Measurements from ENCODE around the gene RNU7-1. TPM values are rescaled to one million over a fixed set of nuclear protein-coding genes. Genes with fewer than 3 reads are reported as not detected.

Gene RNU7-1
- total RNA-seq, 2 donors from 2014 or later: not detected

DNA sequence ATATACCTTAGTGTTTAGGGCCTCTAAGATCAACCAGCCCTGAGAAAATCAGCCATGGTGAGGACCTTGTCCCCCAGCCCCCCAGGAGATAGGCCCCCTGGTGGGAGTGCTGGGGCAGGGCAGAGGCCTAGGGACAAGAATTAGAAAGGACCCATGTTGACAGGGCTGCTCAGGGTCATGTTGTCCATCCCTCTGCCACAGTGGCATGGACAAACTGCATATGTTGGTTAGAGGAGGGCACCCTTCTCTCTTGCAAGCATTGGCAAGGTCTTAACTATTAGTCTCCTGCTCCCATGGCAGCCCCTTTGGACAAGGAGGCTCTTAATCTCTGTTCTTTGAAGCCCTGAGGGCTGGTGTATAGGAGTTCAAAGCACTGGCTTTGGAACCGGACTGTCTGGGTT, 6.8 kb downstream of the RNU7-1 start:
- ATAC-seq: no peak
- intact Hi-C loops (cut with DNase I): no loop called here
- DNase-seq: no peak

DNA sequence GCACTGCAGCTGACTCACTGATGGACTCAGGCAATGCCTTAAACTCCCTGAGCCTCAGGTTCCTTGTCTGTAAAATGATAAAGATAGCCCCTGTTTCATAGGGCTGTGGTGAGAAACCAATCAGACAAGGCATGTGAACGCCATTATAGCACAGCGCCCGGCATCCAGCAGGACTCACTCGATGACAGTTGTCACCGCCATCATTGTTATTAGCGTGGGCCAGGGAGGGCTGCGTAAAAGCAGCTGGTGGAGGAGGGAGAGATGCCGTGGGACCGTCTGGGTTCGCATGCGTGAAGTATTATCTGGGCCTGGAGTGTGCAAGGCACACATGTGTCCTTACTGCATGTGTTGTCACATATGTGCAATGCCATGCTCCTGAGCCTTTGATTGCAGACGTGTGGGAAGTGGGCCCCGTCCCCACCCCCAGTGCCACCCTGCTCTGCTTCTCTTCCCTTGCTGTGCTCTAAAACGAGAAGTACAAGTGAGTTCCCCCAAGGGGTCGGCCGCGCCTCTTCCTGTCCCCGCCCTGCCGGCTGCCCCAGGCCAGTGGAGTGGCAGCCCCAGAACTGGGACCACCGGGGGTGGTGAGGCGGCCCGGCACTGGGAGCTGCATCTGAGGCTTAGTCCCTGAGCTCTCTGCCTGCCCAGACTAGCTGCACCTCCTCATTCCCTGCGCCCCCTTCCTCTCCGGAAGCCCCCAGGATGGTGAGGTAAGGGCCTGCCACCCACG, 7.4 kb downstream of the RNU7-1 start, which contains the start of gene PTPN6:
TSS of gene PTPN6 (plus strand) at position 546 of the 730 bp plus-strand sequence. CDS start at position 703, 157 bp downstream.
- intact Hi-C loops (cut with DNase I): no loop called here
- peak; percentile 22 to 27 for ATAC-seq

DNA sequence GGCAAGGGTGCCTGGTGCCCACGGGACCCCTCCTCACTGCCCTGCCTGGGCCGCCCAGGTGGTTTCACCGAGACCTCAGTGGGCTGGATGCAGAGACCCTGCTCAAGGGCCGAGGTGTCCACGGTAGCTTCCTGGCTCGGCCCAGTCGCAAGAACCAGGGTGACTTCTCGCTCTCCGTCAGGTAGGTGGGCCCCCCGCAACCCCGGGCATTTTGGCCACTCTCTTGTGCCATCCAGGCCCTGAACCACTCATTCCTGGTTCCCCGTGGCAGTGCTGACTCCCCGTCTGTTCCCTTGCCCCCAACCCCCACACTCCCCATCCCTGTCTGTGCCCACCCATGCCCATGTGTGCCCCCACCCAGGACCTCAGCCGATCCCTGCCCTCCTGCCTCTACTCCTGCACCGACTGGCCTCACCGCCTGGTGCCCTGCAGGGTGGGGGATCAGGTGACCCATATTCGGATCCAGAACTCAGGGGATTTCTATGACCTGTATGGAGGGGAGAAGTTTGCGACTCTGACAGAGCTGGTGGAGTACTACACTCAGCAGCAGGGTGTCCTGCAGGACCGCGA, 8.0 kb downstream of the RNU7-1 start:
- intact Hi-C loops (cut with DNase I): no loop called here
- no peak for DNase-seq
- no peak for ATAC-seq

More for the DNA sequence above, 7.4 kb downstream of the RNU7-1 start, which contains the start of gene PTPN6:
- peak; percentile 57 for DNase-seq

DNA sequence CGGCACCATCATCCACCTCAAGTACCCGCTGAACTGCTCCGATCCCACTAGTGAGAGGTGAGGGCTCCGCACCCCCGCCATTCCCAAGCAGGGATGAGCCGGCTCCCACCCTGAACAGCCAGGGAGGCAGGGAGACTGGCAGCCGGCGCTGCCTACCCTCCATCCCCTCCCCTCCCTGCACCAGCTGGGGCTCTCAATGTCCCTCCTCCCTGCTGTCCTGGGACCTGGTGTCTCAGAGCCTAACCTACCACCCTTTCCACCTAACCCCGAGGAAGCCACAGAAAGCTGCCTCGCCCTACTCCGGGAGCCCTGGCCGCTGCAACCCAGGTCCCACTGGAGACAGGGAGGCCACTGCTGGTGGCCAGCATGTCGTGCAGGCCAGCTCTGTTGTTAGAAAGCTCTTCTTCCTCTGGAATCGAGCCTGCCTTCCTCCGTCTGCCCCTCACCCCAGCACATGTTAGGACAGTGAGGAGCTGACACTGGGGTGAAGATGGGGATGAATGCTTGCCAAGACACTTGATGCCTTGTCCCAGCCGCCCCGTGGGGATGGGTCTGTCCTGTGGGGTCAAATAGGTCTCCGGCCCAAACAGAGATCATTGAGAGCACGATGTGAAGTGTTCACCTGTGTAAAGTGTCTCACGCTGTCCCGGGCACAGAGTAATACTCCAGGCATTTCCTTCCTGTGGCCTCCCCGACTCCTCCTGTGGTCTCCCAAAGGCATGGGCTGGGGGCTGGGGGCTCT, 8.7 kb downstream of the RNU7-1 start:
- ATAC-seq: no peak
- no peak for DNase-seq
- intact Hi-C loops (cut with DNase I): no loop called here

DNA sequence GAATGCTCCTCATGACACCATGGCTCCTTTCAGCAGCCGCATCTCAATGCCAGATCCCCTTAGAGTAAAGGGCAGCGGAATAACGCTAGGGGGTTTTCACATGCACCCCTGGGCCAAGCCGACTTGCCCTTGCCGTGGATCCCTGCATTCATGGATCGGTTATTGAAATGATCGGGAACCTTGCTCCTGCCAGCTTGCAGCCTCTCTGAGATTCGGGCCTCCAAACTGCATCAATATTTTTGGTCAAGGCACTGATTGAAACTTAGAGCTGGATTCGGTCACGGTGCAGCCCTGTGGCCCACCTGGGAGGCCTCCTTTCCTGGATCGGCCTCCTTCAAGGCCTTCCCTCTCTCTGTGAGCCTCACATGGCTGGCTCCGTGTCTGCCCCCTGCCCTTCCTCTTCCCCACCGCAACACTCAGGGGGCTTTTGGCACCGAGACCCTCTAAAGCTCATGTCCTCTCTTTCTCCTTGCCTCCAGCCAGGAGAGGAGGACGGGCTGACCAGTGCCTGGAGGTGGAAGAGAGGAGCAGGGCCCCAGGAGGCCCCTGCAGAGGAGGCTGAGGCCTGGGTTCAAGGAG, 9.3 kb downstream of the RNU7-1 start:
- no peak for ATAC-seq

DNA sequence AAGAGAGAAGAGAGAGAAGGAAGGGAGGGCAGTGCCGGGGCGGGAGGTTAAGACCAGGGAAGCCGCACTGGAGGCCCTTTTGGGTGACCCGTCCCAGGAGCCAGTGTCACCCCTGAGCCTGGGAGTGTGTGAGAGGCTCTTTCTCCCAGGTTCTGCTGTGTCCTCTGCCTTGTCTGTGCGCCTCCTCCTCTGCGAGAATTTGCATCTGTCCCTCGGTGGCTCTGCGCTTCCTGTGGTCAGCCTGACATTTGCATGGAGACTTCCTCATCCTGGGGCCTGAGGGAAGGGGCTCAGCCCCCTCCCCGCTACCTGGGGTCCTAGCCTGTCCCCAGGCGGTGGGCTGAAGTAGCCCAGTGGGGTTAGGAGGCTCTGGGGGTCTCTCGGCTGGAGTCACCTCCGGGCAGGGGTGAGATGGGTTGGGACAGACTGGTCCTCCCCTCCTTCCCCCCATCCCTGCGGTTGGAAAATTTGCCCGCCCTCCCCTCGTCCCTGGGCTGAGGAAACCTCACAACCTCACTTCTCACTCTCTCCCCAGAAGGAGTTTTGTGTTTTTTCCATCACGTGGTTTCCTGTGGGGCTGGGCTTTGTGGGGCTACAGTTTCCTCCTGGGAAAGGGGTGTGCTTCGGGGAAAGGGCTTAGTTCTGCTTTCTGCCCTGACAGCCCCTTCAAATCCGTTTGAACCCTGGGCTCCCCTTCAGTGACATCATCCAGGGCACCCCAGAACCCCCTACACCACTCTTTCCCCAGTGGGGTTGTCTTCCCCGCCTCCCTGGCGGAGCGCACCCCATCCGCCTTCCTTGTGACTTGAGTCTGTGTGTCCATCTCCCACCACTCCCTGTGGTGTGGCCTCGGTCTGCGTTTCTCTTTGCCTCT, 10.1 kb downstream of the RNU7-1 start:
- intact Hi-C loops (cut with DNase I): no loop called here
- DNase-seq (peak; percentile 53), ATAC-seq (peak; percentile 54 to 63)

More for the DNA sequence above, 9.3 kb downstream of the RNU7-1 start:
- DNase-seq: no peak
- intact Hi-C loops (cut with DNase I): no loop called here

DNA sequence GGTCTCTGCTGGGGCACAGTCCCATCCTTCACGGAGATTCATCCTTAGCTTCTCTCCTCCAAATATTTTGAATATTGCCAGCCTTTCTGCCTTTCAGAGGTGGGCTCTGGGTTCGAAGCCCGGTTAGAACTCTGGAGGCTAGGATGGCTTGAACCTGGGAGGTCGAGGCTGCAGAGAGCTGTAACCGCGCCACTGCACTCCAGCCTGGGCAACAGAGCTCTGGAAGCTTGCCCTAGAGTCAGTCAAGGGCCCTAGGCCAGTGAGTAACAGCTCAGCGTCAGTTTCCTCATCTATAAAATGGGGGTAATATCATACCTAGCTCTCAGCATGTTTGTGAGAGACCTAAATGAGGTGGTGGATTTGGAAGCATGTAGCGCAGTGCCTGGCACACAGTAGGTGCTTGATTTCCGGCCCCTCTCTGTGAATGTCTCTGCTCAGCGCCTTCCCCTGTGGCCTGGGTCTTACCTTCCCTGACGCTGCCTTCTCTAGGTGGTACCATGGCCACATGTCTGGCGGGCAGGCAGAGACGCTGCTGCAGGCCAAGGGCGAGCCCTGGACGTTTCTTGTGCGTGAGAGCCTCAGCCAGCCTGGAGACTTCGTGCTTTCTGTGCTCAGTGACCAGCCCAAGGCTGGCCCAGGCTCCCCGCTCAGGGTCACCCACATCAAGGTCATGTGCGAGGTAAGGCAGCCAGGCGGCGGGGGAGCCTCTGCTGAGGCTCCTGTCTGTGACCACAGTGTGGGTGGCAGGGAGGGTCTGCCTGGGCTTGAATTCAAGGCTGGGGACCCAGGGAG, 10.9 kb downstream of the RNU7-1 start:
- ATAC-seq: no peak
- intact Hi-C loops (cut with DNase I): no loop called here
- DNase-seq: no peak

DNA sequence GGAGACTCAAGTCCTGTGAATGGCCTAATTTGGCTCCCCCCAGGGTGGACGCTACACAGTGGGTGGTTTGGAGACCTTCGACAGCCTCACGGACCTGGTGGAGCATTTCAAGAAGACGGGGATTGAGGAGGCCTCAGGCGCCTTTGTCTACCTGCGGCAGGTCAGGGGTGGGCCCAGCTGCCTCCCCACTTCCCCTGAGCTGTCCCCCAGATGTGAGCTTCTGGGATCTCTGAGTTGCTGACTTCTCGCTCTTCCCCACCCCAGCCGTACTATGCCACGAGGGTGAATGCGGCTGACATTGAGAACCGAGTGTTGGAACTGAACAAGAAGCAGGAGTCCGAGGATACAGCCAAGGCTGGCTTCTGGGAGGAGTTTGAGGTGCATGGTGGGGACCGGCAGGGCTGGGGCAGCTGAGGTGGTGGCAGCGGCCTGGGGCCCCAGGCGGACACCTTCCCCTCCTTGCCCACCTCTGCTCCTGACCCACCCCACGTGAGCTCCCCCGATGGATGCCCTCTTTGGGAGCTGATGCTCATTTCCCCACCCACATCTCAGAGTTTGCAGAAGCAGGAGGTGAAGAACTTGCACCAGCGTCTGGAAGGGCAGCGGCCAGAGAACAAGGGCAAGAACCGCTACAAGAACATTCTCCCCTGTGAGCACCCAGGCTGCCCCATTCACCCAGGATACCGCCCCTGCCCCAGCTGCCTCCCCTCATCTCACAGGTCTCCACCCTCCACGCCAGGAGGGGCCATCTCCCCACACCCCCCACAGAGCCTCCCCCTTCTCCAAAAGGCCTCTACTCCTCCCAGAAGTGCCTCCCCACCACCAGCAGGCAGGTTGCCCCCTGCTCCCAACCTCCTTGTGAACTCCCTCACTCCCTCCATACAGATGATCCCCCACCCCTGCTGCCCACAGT, 11.7 kb downstream of the RNU7-1 start:
- ATAC-seq (no peak), DNase-seq (no peak)
- intact Hi-C loops (cut with DNase I): no loop called here

DNA sequence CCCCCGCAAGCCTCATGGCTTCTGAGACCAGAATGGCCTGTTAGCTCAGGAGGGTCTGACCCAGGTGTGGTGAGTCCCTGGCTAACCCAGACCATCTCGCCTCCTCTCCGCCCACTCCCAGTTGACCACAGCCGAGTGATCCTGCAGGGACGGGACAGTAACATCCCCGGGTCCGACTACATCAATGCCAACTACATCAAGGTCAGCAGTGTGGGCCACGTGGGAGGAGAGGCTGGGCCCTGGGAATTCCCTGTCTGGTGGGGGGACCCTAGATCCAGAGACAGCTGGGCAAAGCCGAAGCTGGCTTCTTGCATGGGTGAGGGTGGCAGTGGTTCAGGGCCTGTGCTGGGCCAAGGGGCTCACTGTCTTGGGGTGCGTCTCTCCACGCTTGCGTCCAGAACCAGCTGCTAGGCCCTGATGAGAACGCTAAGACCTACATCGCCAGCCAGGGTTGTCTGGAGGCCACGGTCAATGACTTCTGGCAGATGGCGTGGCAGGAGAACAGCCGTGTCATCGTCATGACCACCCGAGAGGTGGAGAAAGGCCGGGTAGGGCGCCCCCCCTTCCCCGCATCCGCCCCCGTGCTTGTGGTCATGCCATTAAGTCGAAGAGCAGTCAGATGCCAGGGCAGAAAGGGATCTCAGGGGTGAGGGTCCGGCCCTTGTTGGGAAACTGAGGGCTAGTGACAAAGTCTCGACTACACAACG, 12.6 kb downstream of the RNU7-1 start:
- ATAC-seq: no peak
- no peak for DNase-seq
- intact Hi-C loops (cut with DNase I): no loop called here

DNA sequence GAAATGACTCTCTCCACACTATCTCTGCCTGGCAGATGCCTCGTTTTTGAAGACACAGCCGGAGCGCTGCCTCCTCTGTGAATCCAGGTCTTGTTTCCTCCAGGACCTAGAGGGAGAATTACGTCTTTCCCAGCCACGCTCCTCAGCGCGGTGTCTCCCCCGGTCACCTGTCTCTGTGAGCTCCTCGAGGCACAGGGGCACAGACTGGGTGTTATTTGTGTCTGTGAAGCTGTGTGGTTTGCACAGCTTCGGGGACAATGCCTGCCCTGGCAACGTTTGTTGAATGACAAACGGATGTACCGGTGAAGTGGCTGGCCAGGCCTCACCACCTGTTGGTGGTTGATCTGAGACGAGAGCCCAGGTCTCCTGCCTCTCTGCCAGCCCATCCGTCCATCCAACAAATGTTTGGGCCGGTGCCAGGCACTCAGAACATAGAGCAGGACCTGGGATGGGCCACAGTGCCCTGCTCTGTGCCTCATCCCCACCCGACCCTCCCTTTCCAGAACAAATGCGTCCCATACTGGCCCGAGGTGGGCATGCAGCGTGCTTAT, 13.6 kb downstream of the RNU7-1 start:
- DNase-seq (no peak), ATAC-seq (no peak)
- intact Hi-C loops (cut with DNase I): no loop called here

DNA sequence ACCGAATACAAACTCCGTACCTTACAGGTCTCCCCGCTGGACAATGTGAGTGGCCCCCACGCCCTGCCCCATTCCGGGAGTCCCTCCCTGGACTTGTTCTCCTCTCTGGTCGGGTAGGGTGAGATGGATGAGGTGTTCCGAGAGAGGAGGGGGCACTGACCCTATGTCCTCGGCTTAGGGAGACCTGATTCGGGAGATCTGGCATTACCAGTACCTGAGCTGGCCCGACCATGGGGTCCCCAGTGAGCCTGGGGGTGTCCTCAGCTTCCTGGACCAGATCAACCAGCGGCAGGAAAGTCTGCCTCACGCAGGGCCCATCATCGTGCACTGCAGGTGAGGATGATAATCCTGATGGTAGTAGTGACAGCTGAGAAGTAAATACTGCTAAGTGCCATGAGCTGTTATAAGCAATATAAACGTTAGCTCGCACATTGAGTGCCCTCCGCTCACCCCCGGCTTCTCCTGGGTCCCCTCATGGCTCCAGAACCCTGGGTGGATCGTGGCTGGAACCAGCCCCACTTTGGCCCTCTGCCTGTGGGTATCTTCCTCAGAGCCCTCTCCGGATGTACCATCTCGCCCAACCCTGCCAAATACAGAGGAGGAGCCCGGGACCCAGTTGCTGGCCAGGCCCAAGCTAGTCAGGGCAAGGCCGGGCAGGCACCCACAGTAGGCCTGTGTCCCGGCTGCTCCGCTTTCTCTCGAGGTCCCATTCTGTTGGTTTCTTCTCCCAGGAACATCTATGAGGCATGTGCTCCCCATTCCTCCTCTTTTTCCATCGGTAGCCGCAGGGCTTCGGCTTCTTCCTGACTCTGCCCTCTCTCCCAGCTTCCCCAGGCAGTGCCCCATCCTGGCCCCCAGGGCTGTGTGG, 14.4 kb downstream of the RNU7-1 start:
- no peak for DNase-seq

DNA sequence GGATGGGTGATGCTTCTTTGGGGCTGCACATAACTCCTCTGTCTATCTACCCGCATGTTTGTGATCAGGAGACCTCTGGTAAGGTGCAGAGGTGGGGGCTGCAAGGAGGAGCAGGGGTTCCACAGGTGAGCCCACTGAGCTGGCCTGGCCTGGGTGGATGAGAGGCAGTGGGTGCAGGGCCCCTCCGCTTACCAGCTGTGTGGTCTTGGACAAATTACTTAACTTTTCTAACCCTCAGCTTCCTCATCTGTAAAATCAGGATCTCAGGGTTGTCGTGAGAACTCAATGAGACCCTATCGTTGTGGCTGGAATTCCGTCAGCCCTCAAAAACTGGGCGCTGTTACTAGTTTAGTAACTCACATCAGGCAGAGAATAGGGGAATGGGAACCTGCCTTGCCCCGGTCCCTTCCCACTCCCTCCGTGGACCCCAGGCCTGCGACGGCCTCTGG, 15.0 kb downstream of the RNU7-1 start:
- DNase-seq (no peak), ATAC-seq (no peak)
- intact Hi-C loops (cut with DNase I): no loop called here

More for the DNA sequence above, 14.4 kb downstream of the RNU7-1 start:
- ATAC-seq: no peak
- intact Hi-C loops (cut with DNase I): no loop called here

DNA sequence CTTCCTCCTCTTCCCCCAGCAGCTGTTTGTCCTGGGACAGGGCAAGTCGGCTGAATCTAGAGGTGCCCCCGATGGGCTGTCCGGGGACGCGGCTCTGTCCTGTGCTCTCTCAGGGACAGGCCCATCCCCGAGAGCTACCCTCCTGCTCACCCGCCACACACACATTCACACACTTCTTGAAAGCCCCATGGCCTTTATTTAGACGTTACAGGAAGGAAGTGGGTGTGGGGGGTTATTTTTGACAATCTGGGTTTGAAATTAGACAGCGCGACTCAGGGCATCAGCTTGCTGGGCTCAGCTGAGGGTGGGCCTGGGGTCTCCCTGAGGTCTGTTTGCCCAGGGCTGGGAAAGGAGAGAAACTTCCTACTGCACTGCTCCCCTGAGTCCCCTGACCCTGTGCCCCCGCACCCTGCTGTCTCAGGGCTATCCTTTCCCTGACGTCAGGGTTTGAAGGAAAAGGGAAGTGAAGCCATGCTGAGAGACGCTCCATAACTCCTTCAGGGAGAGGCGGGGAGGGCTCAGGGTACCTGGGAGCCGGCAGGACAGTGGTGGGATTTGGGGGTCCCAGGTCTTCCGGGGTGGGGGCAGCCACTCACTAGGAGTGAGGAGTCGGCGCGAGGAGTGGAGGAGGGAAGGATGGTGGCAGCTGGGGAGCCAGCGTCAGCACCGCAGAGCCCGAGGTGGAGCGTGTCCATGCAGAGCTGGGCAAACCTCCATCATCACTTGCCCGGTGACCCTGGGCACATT, 15.6 kb downstream of the RNU7-1 start:
- DNase-seq (peak; percentile 34), ATAC-seq (peak; percentile 17 to 25)
- intact Hi-C loops (cut with DNase I): no loop called here

DNA sequence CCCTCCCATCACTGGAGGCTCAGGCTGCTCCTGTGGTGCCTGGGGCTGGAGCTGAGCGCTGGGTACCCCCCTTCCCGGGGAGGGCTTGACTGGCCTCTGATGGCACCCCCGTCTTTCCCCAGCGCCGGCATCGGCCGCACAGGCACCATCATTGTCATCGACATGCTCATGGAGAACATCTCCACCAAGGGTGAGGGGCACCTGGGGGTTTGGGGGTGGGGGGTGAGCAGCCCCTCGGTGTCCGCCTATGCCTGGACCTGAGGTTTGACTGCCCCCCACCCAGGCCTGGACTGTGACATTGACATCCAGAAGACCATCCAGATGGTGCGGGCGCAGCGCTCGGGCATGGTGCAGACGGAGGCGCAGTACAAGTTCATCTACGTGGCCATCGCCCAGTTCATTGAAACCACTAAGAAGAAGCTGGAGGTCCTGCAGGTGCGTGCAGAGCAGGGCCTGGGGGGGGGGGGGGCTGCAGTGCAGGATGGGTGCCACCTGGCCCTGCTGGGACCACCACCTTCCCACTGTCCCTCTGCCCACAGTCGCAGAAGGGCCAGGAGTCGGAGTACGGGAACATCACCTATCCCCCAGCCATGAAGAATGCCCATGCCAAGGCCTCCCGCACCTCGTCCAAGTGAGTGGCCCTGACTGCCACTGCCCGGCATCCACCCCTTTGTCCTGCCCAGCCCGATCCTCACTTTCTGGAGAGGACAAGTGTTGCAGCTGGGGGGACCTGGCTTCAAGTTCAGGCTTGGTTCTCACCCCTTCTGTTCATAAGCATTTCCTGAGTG, 16.4 kb downstream of the RNU7-1 start:
- DNase-seq (peak; percentile 25), ATAC-seq (no peak)
- intact Hi-C loops (cut with DNase I): loop anchor here in 1 of 2 donors (2.0 kb wide), 1 partner anchor 15 kb away; the partner anchor contains the start of gene C12orf57
